SK-N-SH (cell line): ENCODE measurements around the gene VSIG8. TPM values are rescaled to one million over a fixed set of nuclear protein-coding genes. Genes with fewer than 3 reads are reported as not detected.
A peak's percentile ranks its signal among the peaks of the same experiment; 100 is the strongest.

Source experiments
- CTCF ChIA-PET: fragments of 300-600, 350-600 bp; formaldehyde crosslinking; extraction: SDS; loops from one replicate; lab custom pipeline; 2021; lab: Yijun Ruan, JAX
- POLR2A ChIA-PET: fragments of 350-600 bp; sonication (Branson Sonifier 250); formaldehyde crosslinking; extraction: SDS; loops from one replicate; lab custom pipeline; 2020; ENCODE audit warnings: antibody characterized with exemption, inconsistent platforms; lab: Yijun Ruan, JAX
- DNase-seq: peaks from one replicate; pipeline ENCODE4 v3.0.0; 2012
- H2AFZ ChIP-seq: fragments of 200-600 bp; sonication (generic); 2 replicates; pipeline ENCODE4 v1.8.1; 2016; ENCODE audit warnings: antibody characterized with exemption, mild to moderate bottlenecking, low read depth
- H3F3A ChIP-seq: fragments of 200-600 bp; sonication (generic); replicated peaks from 2 replicates; pipeline ENCODE3; 2016; ENCODE audit warnings: antibody characterized with exemption, mild to moderate bottlenecking; ENCODE audit not compliant: insufficient read depth
- H3K27ac ChIP-seq, 2 experiments: fragments of 200-500 bp in 1 of 2; fragments of 200-600 bp in 1 of 2; sonication (Bioruptor generic) in 1 of 2; sonication (generic), shearing (Covaris generic) in 1 of 2; 2 replicates each; pipeline versions ENCODE4 v1.5.1 to v1.6.1; 2014 to 2016; ENCODE audit warnings: low read depth in 2 of 2, inconsistent platforms in 1 of 2, low read length in 1 of 2, mild to moderate bottlenecking in 1 of 2, mixed read lengths in 1 of 2
- H3K27me3 ChIP-seq: fragments of 200-600 bp; sonication (generic), shearing (Covaris generic); 2 replicates; pipeline ENCODE4 v1.6.1; 2016; ENCODE audit warnings: mixed run types; ENCODE audit not compliant: insufficient read depth
- H3K36me3 ChIP-seq, 2 experiments: fragments of 200-500 bp in 1 of 2; fragments of 200-600 bp in 1 of 2; sonication (Bioruptor generic) in 1 of 2; sonication (generic) in 1 of 2; replicated peaks in 1 of 2; 2 replicates each; pipeline versions ENCODE3 to v1.5.1; 2014 to 2016; ENCODE audit warnings: low read length in 1 of 2, mild to moderate bottlenecking in 1 of 2; ENCODE audit not compliant: insufficient read depth in 2 of 2, control insufficient read depth in 1 of 2
- H3K4me1 ChIP-seq, 2 experiments: fragments of 200-500 bp in 1 of 2; fragments of 200-600 bp in 1 of 2; sonication (Bioruptor generic) in 1 of 2; sonication (generic), shearing (Covaris generic) in 1 of 2; 2 replicates each; pipeline versions ENCODE4 v1.5.1 to v1.6.1; 2014 to 2016; ENCODE audit warnings: low read depth in 1 of 2, low read length in 1 of 2, mixed run types in 1 of 2; ENCODE audit not compliant: insufficient read depth in 2 of 2, control insufficient read depth in 1 of 2
- H3K4me2 ChIP-seq: fragments of 200-600 bp; sonication (generic), shearing (Covaris generic); 2 replicates; pipeline ENCODE4 v1.6.1; 2017; ENCODE audit warnings: mixed run types
- H3K4me3 ChIP-seq, 2 experiments: fragments of 200-500 bp in 1 of 2; fragments of 200-600 bp in 1 of 2; sonication (Bioruptor generic) in 1 of 2; sonication (generic), shearing (Covaris generic) in 1 of 2; 2 replicates each; pipeline versions ENCODE4 v1.5.1 to v1.8.1; 2014 to 2016; ENCODE audit warnings: low read depth in 2 of 2, inconsistent platforms in 1 of 2, low read length in 1 of 2, mild to moderate bottlenecking in 1 of 2, mixed read lengths in 1 of 2, moderate library complexity in 1 of 2
- H3K79me2 ChIP-seq: fragments of 200-600 bp; sonication (generic); 2 replicates; pipeline ENCODE4 v1.8.1; 2017; ENCODE audit warnings: mild to moderate bottlenecking; ENCODE audit not compliant: insufficient read depth
- H3K9ac ChIP-seq: fragments of 200-600 bp; sonication (generic); 2 replicates; pipeline ENCODE4 v1.6.1; 2017; ENCODE audit warnings: mixed run types
- H3K9me2 ChIP-seq: fragments of 200-600 bp; sonication (generic); 2 replicates; pipeline ENCODE4 v1.6.1; 2017; ENCODE audit warnings: mixed run types
- H3K9me3 ChIP-seq: fragments of 200-600 bp; sonication (generic); 2 replicates; pipeline ENCODE4 v1.6.1; 2017; ENCODE audit warnings: mixed run types, mild to moderate bottlenecking, moderate library complexity
- H4K20me1 ChIP-seq: fragments of 200-600 bp; sonication (generic); 2 replicates; pipeline ENCODE4 v1.6.1; 2017; ENCODE audit warnings: mild to moderate bottlenecking, mixed run types; ENCODE audit not compliant: insufficient read depth
- FOSL2 ChIP-seq: IDR thresholded peaks from 2 replicates; pipeline ENCODE4 v1.4.0; 2012; ENCODE audit warnings: low read depth, mild to moderate bottlenecking, moderate library complexity, borderline replicate concordance
- FOXM1 ChIP-seq: IDR thresholded peaks from 2 replicates; pipeline ENCODE4 v1.4.0; 2012; ENCODE audit warnings: low read depth, mild to moderate bottlenecking
- GATA2 ChIP-seq: sonication (generic); formaldehyde crosslinking; IDR thresholded peaks from 2 replicates; pipeline ENCODE4 v1.5.0; 2020; ENCODE audit warnings: mild to moderate bottlenecking, missing genetic modification reagents
- MAX ChIP-seq: IDR thresholded peaks from 2 replicates; pipeline ENCODE4 v1.4.0; 2012; ENCODE audit warnings: low read depth
- REST ChIP-seq: IDR thresholded peaks from 2 replicates; pipeline ENCODE4 v1.6.1; 2012; ENCODE audit warnings: mild to moderate bottlenecking, low read depth, low read length, moderate library complexity
- TEAD4 ChIP-seq: IDR thresholded peaks from 2 replicates; pipeline ENCODE4 v1.4.0; 2012; ENCODE audit warnings: mild to moderate bottlenecking, borderline replicate concordance; ENCODE audit not compliant: insufficient read depth
- WGBS: methylation state at CpG from one replicate; pipeline ENCODE4 v1.1.6; 2017; ENCODE audit warnings: low lambda C conversion rate; 5-methylcytosine and 5-hydroxymethylcytosine counted together
- polyA plus RNA-seq, 3 experiments: library from polyadenylated mRNA; depleted of rRNA; stranded (reverse); fragments of >200 nt; gene quantifications; 2 replicates each; pipeline ENCODE4 v1.2.3, GENCODE V29; 2012

Gene VSIG8
- polyA plus RNA-seq, 1 of the 3 experiments (the other 2 are of a cell fraction), result not detected

- peak; percentile 75 for DNase-seq
- H3K36me3 ChIP-seq, result no peaks in the 10 kb centered on the region
- ChIA-PET CTCF (interaction anchor here (0.8 to 4.9 kb wide), 6 partner anchors 29 to 70 kb away, joined by 3 to 14 read pairs (median 5); no protein-coding TSS in a partner anchor), POLR2A (no interaction called here)
- H3K9me3 ChIP-seq, result no peaks in the 10 kb centered on the region
- TF ChIP-seq TEAD4, result no peak
- peak; percentile 58 for TF ChIP-seq GATA2 (CRISPR knock-in tag)
- H3F3A ChIP-seq, result no peaks in the 10 kb centered on the region
- H3K9ac ChIP-seq, result no peak overlapping the region
- H2AFZ ChIP-seq, result no peak overlapping the region
- 0% methylated on average over 1 of the region's 3 CpGs for WGBS
- peaks cover 0 to 10% of the 10 kb centered on the region in 2 experiments; a peak in 1 of 4 replicates for H3K4me1 ChIP-seq
- no peaks in the 10 kb centered on the region for H3K9me2 ChIP-seq
- H3K4me2 ChIP-seq, result no peak overlapping the region
- H3K4me3 ChIP-seq, result no peak overlapping the region
- no peaks in the 10 kb centered on the region for H3K79me2 ChIP-seq
- H3K27ac ChIP-seq, result no peak overlapping the region
- no peaks in the 10 kb centered on the region for H3K27me3 ChIP-seq
- no peaks in the 10 kb centered on the region for H4K20me1 ChIP-seq
These were observed 2.0 kb downstream of the VSIG8 start for GRCh38 chr1:159860456-159860855.

DNA sequence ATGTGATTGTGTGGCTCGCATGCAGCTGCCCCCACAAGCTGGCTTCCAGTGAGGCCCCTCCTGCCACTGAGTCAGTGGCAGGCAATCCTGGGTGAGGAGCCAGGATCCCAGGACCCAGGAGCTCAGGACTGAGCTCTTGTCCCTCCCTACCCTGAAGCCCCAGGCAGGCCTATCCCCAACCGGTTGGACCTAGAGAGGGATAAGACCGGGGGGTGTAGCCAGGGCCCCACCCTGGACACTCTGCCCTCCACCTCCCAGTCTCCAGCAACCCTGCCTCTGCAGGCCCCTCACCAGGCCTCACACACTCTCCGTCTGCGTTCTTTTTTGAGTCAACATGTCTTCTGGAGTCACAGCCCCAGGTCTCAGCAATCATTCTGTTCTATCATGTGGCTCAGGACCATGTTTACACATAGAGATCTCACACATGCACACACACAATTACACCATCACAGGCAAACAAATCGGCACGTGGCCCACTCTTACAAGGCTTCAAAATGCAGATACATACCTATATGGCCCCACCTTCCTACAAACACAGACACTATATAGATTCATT lies 2.6 kb downstream of the VSIG8 start:
- H3K79me2 ChIP-seq, result no peaks in the 10 kb centered on the region
- ChIA-PET CTCF (interaction anchor here (0.7 to 1.7 kb wide), 7 partner anchors 16 to 70 kb away, joined by 3 to 8 read pairs (median 4); no protein-coding TSS in a partner anchor), POLR2A (no interaction called here)
- no peaks in the 10 kb centered on the region for H3K27me3 ChIP-seq
- H3K9me3 ChIP-seq, result no peaks in the 10 kb centered on the region
- no peaks in the 10 kb centered on the region for H3K9me2 ChIP-seq
- 92% methylated on average over 4 of the region's 7 CpGs for WGBS
- no peak overlapping the region for H3K4me2 ChIP-seq
- no peak overlapping the region for H3K4me3 ChIP-seq
- no peak for DNase-seq
- no peaks in the 10 kb centered on the region for H3K36me3 ChIP-seq
- H3K27ac ChIP-seq, result no peak overlapping the region
- TF ChIP-seq FOXM1 (no peak), MAX (no peak)
- peaks cover 0 to 12% of the 10 kb centered on the region in 2 experiments; a peak in 1 of 4 replicates for H3K4me1 ChIP-seq
- no peaks in the 10 kb centered on the region for H3F3A ChIP-seq
- no peak overlapping the region for H3K9ac ChIP-seq
- no peak overlapping the region for H2AFZ ChIP-seq
- no peaks in the 10 kb centered on the region for H4K20me1 ChIP-seq

DNA sequence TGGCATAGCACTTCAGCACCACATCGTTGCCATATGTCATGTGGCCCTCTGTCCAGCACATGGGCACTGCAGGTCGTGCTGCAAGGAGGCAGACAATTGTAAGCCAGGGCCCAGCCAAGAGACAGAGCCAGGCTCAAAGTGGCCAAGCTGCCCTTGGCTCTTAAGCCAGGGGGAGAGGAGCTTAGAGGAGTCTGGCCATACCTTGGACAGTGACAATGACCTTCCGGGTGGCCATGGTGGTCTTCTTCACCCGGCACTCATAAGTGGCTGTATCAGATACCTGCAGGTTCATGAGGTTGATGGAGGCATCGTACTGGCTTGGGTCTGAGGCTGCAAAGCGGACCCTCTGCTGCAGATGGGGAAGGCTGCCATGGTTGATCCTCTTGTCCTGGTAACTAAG lies 4.6 kb downstream of the VSIG8 start:
- CTCF ChIA-PET, result interaction anchor here (1.1 to 2.6 kb wide), 4 partner anchors 33 to 59 kb away, joined by 3 to 9 read pairs (median 5); no protein-coding TSS in a partner anchor
- H3K4me2 ChIP-seq, result no peak overlapping the region
- WGBS, result 79% methylated on average over 2 of the region's 6 CpGs
- H3K27ac ChIP-seq, result no peak overlapping the region
- peaks cover 10 to 16% of the 10 kb centered on the region in 2 experiments; a peak in 2 of 4 replicates for H3K4me1 ChIP-seq
- no peak overlapping the region for H3K9ac ChIP-seq
- DNase-seq, result no peak
- H3F3A ChIP-seq, result peaks cover 8% of the 10 kb centered on the region
- no peak overlapping the region for H2AFZ ChIP-seq
- no peak overlapping the region for H3K4me3 ChIP-seq
- no peaks in the 10 kb centered on the region for H3K79me2 ChIP-seq
- H3K9me2 ChIP-seq, result no peaks in the 10 kb centered on the region
- no peaks in the 10 kb centered on the region for H3K9me3 ChIP-seq
- POLR2A ChIA-PET, result no interaction called here
- H3K27me3 ChIP-seq, result no peaks in the 10 kb centered on the region
- no peaks in the 10 kb centered on the region for H3K36me3 ChIP-seq
- TF ChIP-seq FOSL2 (no peak), REST (peak; percentile 70; the same call in 1 of the 2 replicates)
- H4K20me1 ChIP-seq, result no peaks in the 10 kb centered on the region
